ENCODE data around the gene GPR31.

Gene GPR31

GRCh38 chr6:167165858-167166471 lies 8.2 kb upstream of the GPR31 start:
- no peak for DNase-seq (ENCODE audit: low read depth in 2 of 2)

- no peak for DNase-seq (ENCODE audit: low read depth in 2 of 2)
Observed at GRCh38 chr6:167164261-167164660, 6.5 kb upstream of the GPR31 start.

- no peak for DNase-seq (ENCODE audit: low read depth in 2 of 2)
Observed at GRCh38 chr6:167163476-167164011, 5.8 kb upstream of the GPR31 start.

GRCh38 chr6:167162591-167162990 lies 4.8 kb upstream of the GPR31 start:
- DNase-seq (ENCODE audit: low read depth in 2 of 2) = no peak

DNA sequence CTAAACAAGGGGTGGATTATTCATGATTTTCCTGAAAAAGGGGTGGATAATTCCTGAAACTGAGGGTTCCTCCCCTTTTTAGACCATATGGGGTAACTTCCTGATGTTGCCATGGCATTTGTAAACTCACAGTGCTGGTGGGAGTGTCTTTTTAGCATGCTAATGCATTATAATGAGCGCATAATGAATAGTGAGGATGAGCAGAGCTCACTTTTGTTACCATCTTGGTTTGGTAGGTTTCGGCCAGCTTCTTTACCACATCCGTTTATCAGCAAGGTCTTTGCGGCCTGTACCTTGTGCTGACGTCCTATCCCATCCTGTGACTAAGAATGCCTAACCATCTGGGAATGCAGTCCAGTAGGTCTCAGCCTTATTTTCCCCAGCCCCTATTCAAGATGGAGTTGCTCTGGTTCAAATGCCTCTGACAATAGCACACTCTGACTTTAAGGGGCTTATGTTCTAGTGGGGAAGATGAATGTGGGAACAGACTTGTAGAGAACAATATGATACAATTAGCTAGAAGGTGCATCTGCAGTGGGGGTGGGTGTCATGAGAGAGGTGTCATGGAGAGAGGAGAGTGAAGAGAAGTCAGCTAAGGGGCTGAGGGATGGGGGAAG lies 4.2 kb upstream of the GPR31 start:
- DNase-seq (ENCODE audit: low read depth in 2 of 2) = no peak

DNA sequence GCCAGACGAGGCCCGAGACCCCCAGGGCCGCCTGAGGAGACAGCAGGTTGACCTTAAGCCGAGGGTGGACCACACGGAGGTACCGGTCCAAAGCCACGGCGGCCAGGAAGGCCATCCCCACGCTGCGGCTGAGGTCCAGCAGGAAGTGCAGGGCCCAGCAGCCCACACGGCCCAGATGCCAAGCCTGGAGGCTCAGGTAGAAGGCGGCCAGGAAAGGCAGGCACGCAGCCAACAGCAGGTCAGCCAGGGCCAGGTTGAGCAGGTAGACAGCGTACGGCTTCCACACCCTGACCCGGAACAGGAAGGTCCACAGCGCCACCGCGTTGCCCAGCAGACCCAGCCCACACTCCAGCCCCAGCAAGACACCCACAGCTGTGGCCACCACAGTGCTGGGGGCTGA lies 366 bp downstream of the GPR31 start:
- DNase-seq (ENCODE audit: low read depth in 2 of 2) = no peak

DNA sequence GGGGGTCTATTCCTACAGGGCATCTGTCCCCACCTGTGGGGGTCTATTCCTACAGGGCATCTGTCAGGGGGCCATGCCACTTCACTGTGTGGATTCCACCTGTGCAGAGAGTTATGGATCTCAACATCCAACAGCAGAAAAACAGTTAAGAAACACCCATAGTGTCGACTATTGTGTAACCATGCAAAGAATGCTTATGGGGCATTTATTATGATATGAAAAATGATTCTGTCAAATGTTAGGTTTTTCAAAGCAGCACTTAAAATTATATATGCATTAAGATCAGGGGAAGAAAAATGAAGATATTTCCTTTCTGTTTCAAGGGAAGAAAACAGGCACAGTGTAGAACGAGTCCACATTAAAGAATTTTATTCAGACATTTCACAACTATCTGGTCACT lies 2.9 kb downstream of the GPR31 start:
- no peak for DNase-seq (ENCODE audit: low read depth in 2 of 2)

GRCh38 chr6:167154291-167154690 lies 3.5 kb downstream of the GPR31 start:
- DNase-seq (ENCODE audit: low read depth in 2 of 2) = no peak

GRCh38 chr6:167153521-167153959 lies 4.2 kb downstream of the GPR31 start:
- no peak for DNase-seq (ENCODE audit: low read depth in 2 of 2)

DNA sequence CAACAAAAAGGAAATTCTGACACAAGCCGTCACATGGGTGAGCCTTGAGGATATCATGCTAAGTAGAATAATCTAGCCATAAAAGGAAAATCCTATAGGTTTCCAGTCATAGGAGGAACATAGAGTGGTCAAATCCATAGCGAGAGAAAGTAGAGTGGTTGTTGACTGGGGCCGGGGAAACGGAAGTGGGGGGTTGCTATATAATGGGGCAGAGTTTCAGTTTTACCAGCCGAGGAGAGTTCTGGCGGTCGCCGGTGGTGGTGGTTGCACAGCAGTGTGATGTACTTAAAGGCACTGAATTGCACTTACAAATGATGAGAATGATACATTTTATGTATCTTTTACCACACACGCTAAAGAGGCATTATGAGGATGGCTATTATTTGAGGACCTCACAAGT lies 4.9 kb downstream of the GPR31 start:
- no peak for DNase-seq (ENCODE audit: low read depth in 2 of 2)

DNA sequence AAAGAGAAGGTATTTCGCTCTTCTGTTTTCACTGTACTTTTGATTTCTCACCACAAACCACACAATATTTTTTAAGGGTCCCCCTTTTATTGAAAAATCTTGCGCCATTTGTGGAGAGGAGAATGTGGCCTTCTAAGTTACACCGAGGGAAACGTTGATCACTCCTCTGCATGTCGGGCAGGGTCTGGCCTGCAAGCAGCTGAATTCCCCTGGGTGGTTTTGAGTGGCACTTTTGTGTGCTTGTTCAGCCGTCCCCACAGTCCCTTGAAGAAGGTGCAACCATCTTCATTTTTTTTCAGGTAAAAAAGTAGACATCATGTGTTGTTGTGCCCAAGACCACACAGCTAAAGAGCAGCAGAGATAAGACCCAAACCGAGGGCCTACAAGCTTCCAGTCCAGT lies 6.1 kb downstream of the GPR31 start:
- DNase-seq (ENCODE audit: low read depth in 2 of 2) = no peak

DNA sequence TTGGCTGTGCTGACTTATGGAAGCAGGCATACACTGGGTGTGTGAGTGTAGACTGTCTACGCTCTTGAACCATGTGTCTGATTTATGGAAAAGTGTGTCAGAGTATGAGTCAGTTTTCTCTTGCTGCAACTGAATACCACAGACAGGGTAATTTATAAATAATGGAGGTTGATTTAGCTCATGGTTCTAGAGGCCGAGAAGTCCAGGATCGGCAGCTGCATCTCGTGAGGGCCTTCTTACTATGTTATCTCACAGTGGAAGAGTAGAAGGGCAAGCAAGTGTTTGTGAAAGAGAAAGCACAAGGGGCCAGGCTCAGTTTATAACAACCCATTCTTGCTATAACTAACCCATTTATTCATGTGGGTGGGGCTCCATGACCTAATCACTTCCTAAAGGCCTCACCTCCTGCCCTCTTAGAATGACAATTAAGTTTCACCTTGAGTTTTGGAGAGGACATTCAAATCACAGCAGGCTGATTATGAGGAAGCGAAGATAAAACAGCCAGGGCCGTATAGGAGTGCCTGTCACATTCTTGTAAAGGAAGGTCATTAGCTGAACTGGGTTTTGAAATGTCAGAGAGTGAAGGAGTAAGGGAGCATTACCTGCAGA lies 6.7 kb downstream of the GPR31 start:
- no peak for DNase-seq (ENCODE audit: low read depth in 2 of 2)

DNA sequence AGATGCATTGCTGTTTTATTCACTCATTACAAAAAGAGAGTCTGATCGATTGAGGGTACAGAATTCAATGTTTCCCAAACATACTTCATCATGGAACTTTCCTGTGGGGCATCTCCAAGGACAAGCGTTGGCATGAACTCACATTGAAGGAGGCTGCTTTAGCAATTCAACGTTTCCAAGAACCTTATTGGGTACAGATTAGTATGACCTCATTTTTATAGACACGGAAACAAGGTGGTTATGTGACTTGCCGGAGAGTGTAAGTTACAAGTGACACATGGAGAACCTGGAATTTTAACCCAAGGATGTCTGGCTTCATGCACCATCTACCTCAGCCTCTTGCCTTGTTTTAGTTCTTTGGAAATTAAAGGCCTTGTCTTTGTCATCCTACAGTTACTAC lies 8.8 kb downstream of the GPR31 start:
- DNase-seq (ENCODE audit: low read depth in 2 of 2) = no peak

- DNase-seq (ENCODE audit: low read depth in 2 of 2) = no peak
Observed at GRCh38 chr6:167148021-167148420, 9.8 kb downstream of the GPR31 start.

DNA sequence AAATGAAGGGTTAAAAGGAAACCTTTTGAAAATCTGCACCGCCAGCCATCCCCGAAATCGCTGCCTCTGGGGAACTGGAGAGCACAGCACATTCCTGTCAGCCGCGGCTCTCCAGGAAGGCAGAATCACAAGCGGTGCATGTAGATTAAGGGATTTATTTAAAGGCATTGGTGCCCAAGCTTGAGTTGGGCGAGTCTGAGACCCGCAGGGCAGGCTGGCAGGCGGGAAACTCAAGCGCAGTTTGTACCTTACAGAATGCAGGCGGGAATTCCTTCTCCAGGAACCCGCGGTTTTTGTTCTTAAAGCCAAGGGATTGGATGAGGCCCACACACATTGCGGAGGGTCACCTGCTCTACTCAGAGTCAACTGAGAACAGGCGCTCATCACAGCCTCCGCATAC lies 10.8 kb downstream of the GPR31 start:
- no peak for DNase-seq (ENCODE audit: low read depth in 2 of 2)

GRCh38 chr6:167146135-167146534 lies 11.6 kb downstream of the GPR31 start:
- no peak for DNase-seq (ENCODE audit: low read depth in 2 of 2)

DNA sequence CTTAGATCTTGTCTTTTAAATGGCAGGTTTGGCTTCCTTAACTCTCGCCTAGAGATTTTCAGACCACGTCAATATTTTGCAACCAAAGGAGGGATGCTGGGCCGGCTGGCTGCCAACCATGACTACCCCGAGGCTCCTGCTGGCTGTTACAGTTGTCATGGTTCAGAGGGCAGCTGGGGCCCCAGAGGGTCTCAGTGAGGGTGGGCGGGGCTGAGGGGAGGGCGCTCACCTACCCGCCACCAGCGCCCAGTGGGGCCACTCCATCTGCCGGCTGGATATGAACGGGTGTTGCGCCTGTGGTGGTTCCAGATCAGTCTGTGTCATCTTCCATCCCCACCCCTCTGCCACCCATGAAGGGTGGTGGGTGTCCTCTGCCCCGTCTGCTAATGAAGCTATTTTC lies 12.3 kb downstream of the GPR31 start:
- DNase-seq (ENCODE audit: low read depth in 2 of 2) = no peak

- DNase-seq (ENCODE audit: low read depth in 2 of 2) = no peak
Observed at GRCh38 chr6:167143041-167143440, 14.7 kb downstream of the GPR31 start.

GRCh38 chr6:167142433-167142761 lies 15.4 kb downstream of the GPR31 start:
- DNase-seq (ENCODE audit: low read depth in 2 of 2) = no peak

GRCh38 chr6:167141667-167142432 lies 15.9 kb downstream of the GPR31 start:
- peak in 1 of 2 experiments; percentile 35 for DNase-seq (ENCODE audit: low read depth in 2 of 2)

GRCh38 chr6:167140589-167141474 lies 16.9 kb downstream of the GPR31 start:
- DNase-seq (ENCODE audit: low read depth in 2 of 2) = no peak

DNA sequence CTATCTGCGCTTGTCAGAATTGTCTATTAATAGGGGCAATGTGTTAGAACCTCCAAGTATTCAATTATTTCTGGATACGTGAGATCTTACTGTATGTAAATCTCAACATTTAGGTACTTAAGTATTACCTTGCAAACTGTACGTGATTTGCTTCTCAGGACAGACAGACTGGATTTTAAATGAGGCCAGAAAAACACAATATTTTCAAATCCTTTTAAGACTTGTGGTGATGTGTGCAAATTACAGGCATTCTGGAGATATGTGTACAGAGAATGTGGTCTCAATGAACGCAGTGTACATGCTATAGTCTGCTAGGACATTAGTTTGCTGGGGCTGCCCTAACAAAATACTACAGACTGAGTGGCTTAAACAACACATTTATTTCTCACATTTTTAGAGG lies 18.0 kb downstream of the GPR31 start:
- no peak for DNase-seq (ENCODE audit: low read depth in 2 of 2)

Measured in stimulated activated CD4-positive, alpha-beta T cell treated with anti-CD3 and anti-CD28 coated beads, Interleukin-12 subunit alpha, Interleukin-12 subunit beta, amount 100 ng/mL, for 24 hours (primary cell).